H1 (cell line): ENCODE measurements around the gene OBSCN. TPM values are rescaled to one million over a fixed set of nuclear protein-coding genes. Genes with fewer than 3 reads are reported as not detected.

ENCODE experiments used
- CTCF ChIA-PET: fragments of 300-600 bp; sonication (Branson Sonifier 250); formaldehyde crosslinking; loops from one replicate; lab custom pipeline; 2021; ENCODE audit not compliant: partially characterized antibody; lab: Charles Lee
- POLR2A ChIA-PET: fragments of 300-600 bp; sonication (Branson Sonifier 250); formaldehyde crosslinking; loops from one replicate; lab custom pipeline; 2021; ENCODE audit warnings: inconsistent platforms; ENCODE audit not compliant: partially characterized antibody; lab: Charles Lee
- DNase-seq, 2 experiments: peaks; one replicate each; pipeline versions ENCODE4 v3.0.0 to v3.0.0-alpha.2; 2010 to 2022; ENCODE audit warnings: low spot score in 2 of 2, low read depth in 1 of 2, mixed read lengths in 1 of 2
- FAIRE-seq: peaks from 2 replicates; lab custom pipeline; 2011; peaks lifted over from hg19 to GRCh38; lab: Jason Lieb, UNC
- H2AFZ ChIP-seq: 2 replicates; pipeline ENCODE4 v1.8.1; 2012; ENCODE audit warnings: low read length, inconsistent platforms
- H2AK5ac ChIP-seq: 2 replicates; pipeline ENCODE4 v1.6.1; 2013; ENCODE audit warnings: low read depth, low read length
- H2BK120ac ChIP-seq: replicated peaks from 2 replicates; pipeline ENCODE3; 2013; ENCODE audit warnings: low read depth, low read length, inconsistent platforms
- H2BK12ac ChIP-seq: 2 replicates; pipeline ENCODE4 v1.6.1; 2013; ENCODE audit warnings: low read depth, low read length
- H2BK15ac ChIP-seq: 2 replicates; pipeline ENCODE4 v1.6.1; 2013; ENCODE audit warnings: low read length
- H2BK20ac ChIP-seq: 2 replicates; pipeline ENCODE4 v1.6.1; 2013; ENCODE audit warnings: low read length
- H2BK5ac ChIP-seq: 2 replicates; pipeline ENCODE4 v1.6.1; 2013; ENCODE audit warnings: low read depth, low read length
- H3K14ac ChIP-seq: 2 replicates; pipeline ENCODE4 v1.6.1; 2013; ENCODE audit warnings: inconsistent platforms; ENCODE audit not compliant: insufficient read length
- H3K18ac ChIP-seq: 2 replicates; pipeline ENCODE4 v1.6.1; 2013; ENCODE audit warnings: low read length; ENCODE audit errors: extremely low read depth
- H3K23ac ChIP-seq: 2 replicates; pipeline ENCODE4 v1.6.1; 2013; ENCODE audit warnings: inconsistent platforms; ENCODE audit not compliant: insufficient read length
- H3K23me2 ChIP-seq: 2 replicates; pipeline ENCODE4 v1.6.1; 2013; ENCODE audit warnings: low read depth, low read length
- H3K27ac ChIP-seq: 2 replicates; pipeline ENCODE4 v1.6.1; 2011; ENCODE audit warnings: low read depth, low read length, inconsistent platforms
- H3K27me3 ChIP-seq, 4 experiments: replicated peaks in 1 of 4; 1 replicate in 1 of 4; 2 replicates in 3 of 4; pipeline versions ENCODE4 v1.6.1 to v1.8.1; 2011 to 2013; ENCODE audit warnings: low read length in 3 of 4, mild to moderate bottlenecking in 3 of 4, inconsistent platforms in 2 of 4, mixed read lengths in 2 of 4, moderate library complexity in 1 of 4; ENCODE audit not compliant: control insufficient read depth in 3 of 4, insufficient read depth in 3 of 4; ENCODE audit errors: extremely low read depth in 1 of 4
- H3K36me3 ChIP-seq, 4 experiments: 2 replicates each; pipeline versions ENCODE4 v1.6.1 to v1.8.1; 2011 to 2013; ENCODE audit warnings: mild to moderate bottlenecking in 4 of 4, low read length in 3 of 4, moderate library complexity in 2 of 4, control low read depth in 1 of 4, inconsistent platforms in 1 of 4; ENCODE audit not compliant: insufficient read depth in 4 of 4, control insufficient read depth in 2 of 4
- H3K4ac ChIP-seq: replicated peaks from 2 replicates; pipeline ENCODE3; 2013; ENCODE audit warnings: low read length, low read depth, mixed read lengths, inconsistent platforms; ENCODE audit not compliant: insufficient read length
- H3K4me1 ChIP-seq, 4 experiments: replicated peaks in 1 of 4; 1 replicate in 1 of 4; 2 replicates in 3 of 4; pipeline versions ENCODE4 v1.6.1 to v1.8.1; 2011 to 2013; ENCODE audit warnings: low read length in 3 of 4, inconsistent platforms in 2 of 4, mixed read lengths in 1 of 4; ENCODE audit not compliant: insufficient read depth in 4 of 4, control insufficient read depth in 3 of 4
- H3K4me2 ChIP-seq, 2 experiments: 2 replicates each; pipeline versions ENCODE4 v1.6.1 to v1.8.1; 2011 to 2013; ENCODE audit warnings: low read depth in 2 of 2, low read length in 2 of 2, control low read depth in 1 of 2, inconsistent platforms in 1 of 2, mild to moderate bottlenecking in 1 of 2; ENCODE audit not compliant: insufficient read depth in 1 of 2
- H3K4me3 ChIP-seq, 4 experiments: fragments of 200-600, 300-600 bp in 1 of 4; sonication (generic), shearing (Covaris generic), sonication (Bioruptor Twin) in 1 of 4; 2 replicates each; pipeline versions ENCODE4 v1.5.1 to v1.8.1; 2011 to 2016; ENCODE audit warnings: low read length in 4 of 4, low read depth in 3 of 4, control low read depth in 2 of 4, inconsistent platforms in 2 of 4, mild to moderate bottlenecking in 2 of 4, mixed read lengths in 1 of 4, moderate library complexity in 1 of 4; ENCODE audit not compliant: insufficient read depth in 2 of 4; ENCODE audit errors: extremely low read depth in 1 of 4
- H3K56ac ChIP-seq: replicated peaks from 2 replicates; pipeline ENCODE3; 2013; ENCODE audit warnings: low read depth, mild to moderate bottlenecking, mixed read lengths, low read length, inconsistent platforms; ENCODE audit not compliant: insufficient read length
- H3K79me1 ChIP-seq: 2 replicates; pipeline ENCODE4 v1.6.1; 2013; ENCODE audit warnings: low read depth, low read length, control low read depth
- H3K79me2 ChIP-seq, 2 experiments: 2 replicates each; pipeline versions ENCODE4 v1.6.1 to v1.8.1; 2012 to 2013; ENCODE audit warnings: low read length in 2 of 2, mild to moderate bottlenecking in 2 of 2, inconsistent platforms in 1 of 2; ENCODE audit not compliant: insufficient read depth in 2 of 2, control insufficient read depth in 1 of 2
- H3K9ac ChIP-seq, 4 experiments: replicated peaks in 1 of 4; 1 replicate in 1 of 4; 2 replicates in 3 of 4; pipeline versions ENCODE4 v1.6.1 to v1.8.1; 2011 to 2013; ENCODE audit warnings: low read depth in 3 of 4, low read length in 3 of 4, control low read depth in 2 of 4, mild to moderate bottlenecking in 2 of 4, moderate library complexity in 2 of 4, inconsistent platforms in 1 of 4; ENCODE audit errors: extremely low read depth in 1 of 4
- H3K9me3 ChIP-seq, 2 experiments: 2 replicates each; pipeline versions ENCODE4 v1.6.1 to v1.8.1; 2012 to 2013; ENCODE audit warnings: mild to moderate bottlenecking in 2 of 2, moderate library complexity in 2 of 2, control low read depth in 1 of 2, inconsistent platforms in 1 of 2, low read depth in 1 of 2, low read length in 1 of 2, mixed read lengths in 1 of 2; ENCODE audit not compliant: insufficient read depth in 2 of 2
- H4K20me1 ChIP-seq, 2 experiments: replicated peaks in 1 of 2; 2 replicates each; pipeline versions ENCODE3 to v1.8.1; 2011 to 2013; ENCODE audit warnings: inconsistent platforms in 2 of 2, low read length in 2 of 2, mild to moderate bottlenecking in 1 of 2; ENCODE audit not compliant: insufficient read depth in 2 of 2, control insufficient read depth in 1 of 2
- H4K5ac ChIP-seq: 2 replicates; pipeline ENCODE4 v1.6.1; 2013; ENCODE audit warnings: low read length, low read depth, mixed read lengths, inconsistent platforms; ENCODE audit not compliant: insufficient read length
- H4K8ac ChIP-seq: 2 replicates; pipeline ENCODE4 v1.8.0; 2013; ENCODE audit warnings: mild to moderate bottlenecking, moderate library complexity, low read length, inconsistent platforms; ENCODE audit not compliant: insufficient read depth; ENCODE audit errors: extremely low read depth
- H4K91ac ChIP-seq: replicated peaks from 2 replicates; pipeline ENCODE3; 2013; ENCODE audit warnings: low read length, mixed read lengths, inconsistent platforms; ENCODE audit not compliant: insufficient read length
- BACH1 ChIP-seq: IDR thresholded peaks from 2 replicates; pipeline ENCODE4 v1.6.1; 2012; ENCODE audit warnings: low read length, improper control_type of control experiment
- EZH2 ChIP-seq: fragments of 200-600 bp; sonication (generic); IDR thresholded peaks from 2 replicates; pipeline ENCODE4 v1.7.1; 2012; ENCODE audit warnings: low read depth, mild to moderate bottlenecking, moderate library complexity, low read length, inconsistent platforms; ENCODE audit not compliant: severe bottlenecking
- JUN ChIP-seq: IDR thresholded peaks from 2 replicates; pipeline ENCODE4 v1.6.1; 2011; ENCODE audit warnings: low read depth, mild to moderate bottlenecking, improper control_type of control experiment, low read length
- NANOG ChIP-seq: IDR thresholded peaks from 2 replicates; pipeline ENCODE4 v1.6.1; 2011; ENCODE audit warnings: low read length, low read depth, mild to moderate bottlenecking, inconsistent platforms; ENCODE audit not compliant: insufficient read depth, poor library complexity, severe bottlenecking
- PHF8 ChIP-seq: fragments of 200-600 bp; sonication (generic); conservative IDR thresholded peaks from 2 replicates; pipeline ENCODE4 v1.7.1; 2012; ENCODE audit warnings: low read depth, mild to moderate bottlenecking, inconsistent platforms, low read length, moderate library complexity
- POLR2A ChIP-seq, 2 experiments: IDR thresholded peaks; 1 replicate in 1 of 2; 2 replicates in 1 of 2; pipeline ENCODE4 v1.6.1; 2011; ENCODE audit warnings: low read depth in 2 of 2, low read length in 2 of 2, mild to moderate bottlenecking in 2 of 2; ENCODE audit errors: control extremely low read depth in 1 of 2
- POLR2AphosphoS5 ChIP-seq: IDR thresholded peaks from 2 replicates; pipeline ENCODE4 v1.6.1; 2011; ENCODE audit warnings: low read depth, low read length
- RNF2 ChIP-seq: fragments of 200-900, 300-1000 bp; sonication (generic); IDR thresholded peaks from 2 replicates; pipeline ENCODE4 v1.7.1; 2016; ENCODE audit warnings: borderline replicate concordance, low read depth, mild to moderate bottlenecking, antibody characterized with exemption, low read length; ENCODE audit not compliant: poor library complexity, severe bottlenecking; ENCODE audit errors: missing control alignments
- SIN3A ChIP-seq, 2 experiments: IDR thresholded peaks in 1 of 2; conservative IDR thresholded peaks in 1 of 2; 2 replicates each; pipeline ENCODE4 v1.6.1; 2011 to 2012; ENCODE audit warnings: low read length in 2 of 2, improper control_type of control experiment in 1 of 2, low read depth in 1 of 2, mild to moderate bottlenecking in 1 of 2
- SP4 ChIP-seq: IDR thresholded peaks from 2 replicates; pipeline ENCODE4 v1.6.1; 2012; ENCODE audit warnings: low read length, inconsistent platforms
- SUZ12 ChIP-seq: fragments of 200-600 bp; sonication (generic); IDR thresholded peaks from 2 replicates; pipeline ENCODE4 v1.6.1; 2012; ENCODE audit warnings: mild to moderate bottlenecking, inconsistent platforms, low read length, moderate library complexity, mixed read lengths
- TBP ChIP-seq: IDR thresholded peaks from 2 replicates; pipeline ENCODE4 v1.6.1; 2011; ENCODE audit warnings: low read depth, low read length, improper control_type of control experiment
- YY1 ChIP-seq: IDR thresholded peaks from 2 replicates; pipeline ENCODE4 v1.6.1; 2011; ENCODE audit warnings: low read depth, mild to moderate bottlenecking, low read length
- WGBS, 2 experiments: shearing (Covaris generic) in 1 of 2; methylation state at CpG; one replicate each; pipeline versions ENCODE4 v1.1.6 to v1.1.7; 2013 to 2015; ENCODE audit warnings: low lambda C conversion rate in 2 of 2, mixed read lengths in 2 of 2, inconsistent platforms in 1 of 2, low coverage in 1 of 2, missing lambda C conversion rate in 1 of 2; ENCODE audit not compliant: insufficient replicate concordance in 2 of 2, insufficient coverage in 1 of 2, insufficient read length in 1 of 2; ENCODE audit errors: extremely low coverage in 1 of 2, missing lambda C conversion rate in 1 of 2; 5-methylcytosine and 5-hydroxymethylcytosine counted together
- polyA plus RNA-seq, 7 experiments: library from polyadenylated mRNA; depleted of rRNA in 3 of 7; stranded (reverse) in 5 of 7; unstranded in 2 of 7; fragments of >200 nt in 5 of 7; fragments of 200-250 nt in 2 of 7; gene quantifications; 1 replicate in 5 of 7; 2 replicates in 1 of 7; 4 replicates in 1 of 7; pipeline versions ENCODE4 v1.2.1 to v1.2.3, GENCODE V29; 2011 to 2013; ENCODE audit warnings: missing spikeins in 2 of 7, mixed read lengths in 2 of 7
- total RNA-seq: library from RNA; stranded (reverse); fragmentation: NEBNext Ultra II Directional; extraction: Animal tissue kit (Norgen Biotek cat#: 25700); gene quantifications from 2 replicates; pipeline ENCODE4 v1.2.1, GENCODE V29; 2021

OBSCN gene
- total and polyA plus RNA-seq, 2 of the 8 experiments (the other 6 are each of a cell fraction or from before 2014, with no cell fraction given) = 7.5 to 28.4 TPM

- Histone ChIP-seq H3K27ac (no peak overlapping the region), H3K9me3 (no peaks in the 10 kb centered on the region), H3K4me2 (no peak overlapping the region; a peak in 1 of 4 replicates), H2BK15ac (no peak overlapping the region), H3K36me3 (no peaks in the 10 kb centered on the region), H3K23me2 (no peaks in the 10 kb centered on the region), H3K18ac (no peak overlapping the region), H2BK20ac (no peak overlapping the region), H3K56ac (no peak overlapping the region), H3K4ac (no peak overlapping the region), H3K79me2 (no peaks in the 10 kb centered on the region), H2BK5ac (no peak overlapping the region), H2BK120ac (no peak overlapping the region), H3K27me3 (peaks cover 0 to 5% (median 1%) of the 10 kb centered on the region in 4 experiments; a peak in 4 of 7 replicates), H4K91ac (no peak overlapping the region), H4K8ac (peak overlapping the region; percentile 89; the same call in 1 of the 2 replicates), H4K5ac (no peak overlapping the region), H3K23ac (no peak overlapping the region), H2BK12ac (no peak overlapping the region), H2AFZ (no peak overlapping the region), H3K9ac (no peak overlapping the region), H3K4me1 (peaks cover 0 to 9% (median 6%) of the 10 kb centered on the region in 4 experiments; a peak in 6 of 7 replicates), H3K14ac (no peak overlapping the region), H3K79me1 (0 out of 2 replicates have a peak, but pooled peaks cover 2% of the 10 kb centered on the region), H3K4me3 (no peak overlapping the region), H2AK5ac (no peak overlapping the region), H4K20me1 (peaks cover 1 to 3% of the 10 kb centered on the region in 2 experiments)
- CTCF ChIA-PET = interaction anchor here (0.6 to 1.3 kb wide), 4 partner anchors 19 to 154 kb away, joined by 3 to 4 read pairs (median 4); no protein-coding TSS in a partner anchor
- WGBS, 2 experiments = 88% methylated on average over 9 of the region's 14 CpGs; no CpG with 5 or more reads in 1 of the 2 experiments
- FAIRE-seq (no peak), DNase-seq (no peak)
- POLR2A ChIA-PET = interaction anchor here (0.6 to 2.3 kb wide), 2 partner anchors 19 to 332 kb away, joined by 3 to 7 read pairs; partner anchors contain the start of gene GUK1
- no peak for TF ChIP-seq JUN
- no peak for TF ChIP-seq EZH2
- TF ChIP-seq POLR2A (IDR thresholded peaks at IDR 0.05; ENCODE audit: control extremely low read depth in 1 of 2, low read depth in 2 of 2, low read length in 2 of 2) = no peak
- no peak for TF ChIP-seq SP4
- no peak for TF ChIP-seq BACH1
- no peak for TF ChIP-seq POLR2AphosphoS5
- TF ChIP-seq NANOG = no peak
- no peak for TF ChIP-seq PHF8
- TF ChIP-seq SIN3A (conservative IDR thresholded peaks at IDR 0.05 in 1 of 2, IDR thresholded peaks at IDR 0.05 in 1 of 2; ENCODE audit: low read depth in 1 of 2, low read length in 2 of 2) = no peak
- TF ChIP-seq YY1 = no peak
- no peak for TF ChIP-seq SUZ12
- no peak for TF ChIP-seq RNF2
- no peak for TF ChIP-seq TBP
These were observed 48.7 kb upstream of the OBSCN start for GRCh38 chr1:228159008-228159665.
